Activated naive CD8-positive, alpha-beta T cell treated with anti-CD3 and anti-CD28 coated beads for 36 hours (primary cell): Measurements from ENCODE around the gene SLC35F6. TPM values are rescaled to one million over a fixed set of nuclear protein-coding genes. Genes with fewer than 3 reads are reported as not detected.

Experiments used
- DNase-seq: peaks from one replicate; pipeline ENCODE4 v3.0.0; 2021
- H3K27ac Mint-ChIP-seq: one replicate; pipeline ENCODE4 v1.8.0; 2022; ENCODE audit warnings: mild to moderate bottlenecking, moderate library complexity, mixed read lengths
- H3K27me3 Mint-ChIP-seq: one replicate; pipeline ENCODE4 v1.8.0; 2022; ENCODE audit warnings: mild to moderate bottlenecking, mixed read lengths
- H3K36me3 Mint-ChIP-seq: one replicate; pipeline ENCODE4 v1.8.0; 2021; ENCODE audit warnings: mild to moderate bottlenecking, mixed read lengths
- H3K4me1 Mint-ChIP-seq: one replicate; pipeline ENCODE4 v1.8.0; 2021; ENCODE audit warnings: mixed read lengths
- H3K4me3 Mint-ChIP-seq: one replicate; pipeline ENCODE4 v1.8.0; 2022; ENCODE audit warnings: mild to moderate bottlenecking, moderate library complexity, mixed read lengths
- H3K9me3 Mint-ChIP-seq: one replicate; pipeline ENCODE4 v1.8.0; 2022; ENCODE audit warnings: mixed read lengths
- total RNA-seq, 2 experiments: library from RNA; stranded (reverse); gene quantifications; one replicate each; pipeline ENCODE4 v1.2.3, GENCODE V29; 2021

SLC35F6 gene
- total RNA-seq, result 1 to 10 TPM; 6.3 TPM

- Mint-ChIP-seq H3K36me3 (no peaks in the 10 kb centered on the region), H3K27ac (peak within 1 kb of the TSS; percentile 81), H3K4me3 (peak within 1 kb of the TSS; percentile 93), H3K9me3 (no peaks in the 10 kb centered on the region), H3K27me3 (no peaks in the 10 kb centered on the region), H3K4me1 (peaks cover 29% of the 10 kb centered on the region)
- peak; percentile 90 for DNase-seq
Measured at GRCh38 chr2:26764078-26764887, at the start of gene SLC35F6. TSS of gene SLC35F6 (plus strand) at chr2:26764284. CDS start at chr2:26764350, 66 bp downstream.

- Mint-ChIP-seq H3K27me3 (no peaks in the 10 kb centered on the region), H3K27ac (no peak overlapping the region), H3K4me3 (no peak overlapping the region), H3K9me3 (no peaks in the 10 kb centered on the region), H3K36me3 (no peaks in the 10 kb centered on the region), H3K4me1 (no peaks in the 10 kb centered on the region)
- no peak for DNase-seq
Measured at GRCh38 chr2:26715528-26716270, 48.4 kb upstream of the SLC35F6 start.

GRCh38 chr2:26716340-26716739, 47.7 kb upstream of the SLC35F6 start:
- no peak overlapping the region for H3K4me3 Mint-ChIP-seq
- H3K27me3 Mint-ChIP-seq, result no peaks in the 10 kb centered on the region
- H3K27ac Mint-ChIP-seq, result no peak overlapping the region
- no peaks in the 10 kb centered on the region for H3K4me1 Mint-ChIP-seq
- no peaks in the 10 kb centered on the region for H3K36me3 Mint-ChIP-seq
- no peaks in the 10 kb centered on the region for H3K9me3 Mint-ChIP-seq
- DNase-seq, result no peak

GRCh38 chr2:26716769-26717168, 47.3 kb upstream of the SLC35F6 start:
- no peak for DNase-seq
- no peaks in the 10 kb centered on the region for H3K36me3 Mint-ChIP-seq
- H3K4me1 Mint-ChIP-seq, result no peaks in the 10 kb centered on the region
- H3K27me3 Mint-ChIP-seq, result no peaks in the 10 kb centered on the region
- no peaks in the 10 kb centered on the region for H3K9me3 Mint-ChIP-seq
- no peak overlapping the region for H3K4me3 Mint-ChIP-seq
- H3K27ac Mint-ChIP-seq, result no peak overlapping the region

- Mint-ChIP-seq H3K9me3 (no peaks in the 10 kb centered on the region), H3K27me3 (no peaks in the 10 kb centered on the region), H3K27ac (no peak overlapping the region)
Measured at GRCh38 chr2:26717362-26717761, 46.7 kb upstream of the SLC35F6 start.

GRCh38 chr2:26718949-26719686, 45.0 kb upstream of the SLC35F6 start:
- Mint-ChIP-seq H3K9me3 (no peaks in the 10 kb centered on the region), H3K4me3 (no peak overlapping the region), H3K4me1 (no peaks in the 10 kb centered on the region), H3K36me3 (no peaks in the 10 kb centered on the region), H3K27ac (no peak overlapping the region), H3K27me3 (no peaks in the 10 kb centered on the region)
- no peak for DNase-seq

More at GRCh38 chr2:26717362-26717761, 46.7 kb upstream of the SLC35F6 start:
- no peak for DNase-seq
- Mint-ChIP-seq H3K36me3 (no peaks in the 10 kb centered on the region), H3K4me1 (no peaks in the 10 kb centered on the region), H3K4me3 (no peak overlapping the region)

- no peaks in the 10 kb centered on the region for H3K36me3 Mint-ChIP-seq
- H3K27ac Mint-ChIP-seq, result no peak overlapping the region
- no peak for DNase-seq
- no peaks in the 10 kb centered on the region for H3K4me1 Mint-ChIP-seq
- no peak overlapping the region for H3K4me3 Mint-ChIP-seq
- H3K9me3 Mint-ChIP-seq, result no peaks in the 10 kb centered on the region
- H3K27me3 Mint-ChIP-seq, result no peaks in the 10 kb centered on the region
Measured at GRCh38 chr2:26720322-26721114, 43.6 kb upstream of the SLC35F6 start.

GRCh38 chr2:26721115-26722032, 42.7 kb upstream of the SLC35F6 start:
- Mint-ChIP-seq H3K27ac (no peak overlapping the region), H3K4me3 (no peak overlapping the region), H3K4me1 (no peaks in the 10 kb centered on the region), H3K9me3 (no peaks in the 10 kb centered on the region), H3K36me3 (no peaks in the 10 kb centered on the region), H3K27me3 (no peaks in the 10 kb centered on the region)
- DNase-seq, result no peak

GRCh38 chr2:26722328-26722727, 41.8 kb upstream of the SLC35F6 start:
- Mint-ChIP-seq H3K27ac (no peak overlapping the region), H3K4me1 (no peaks in the 10 kb centered on the region), H3K9me3 (no peaks in the 10 kb centered on the region)

GRCh38 chr2:26722911-26723310, 41.2 kb upstream of the SLC35F6 start:
- H3K27me3 Mint-ChIP-seq, result peaks cover 7% of the 10 kb centered on the region

More at GRCh38 chr2:26722328-26722727, 41.8 kb upstream of the SLC35F6 start:
- DNase-seq, result no peak
- H3K4me3 Mint-ChIP-seq, result no peak overlapping the region
- H3K27me3 Mint-ChIP-seq, result peaks cover 6% of the 10 kb centered on the region
- no peaks in the 10 kb centered on the region for H3K36me3 Mint-ChIP-seq

GRCh38 chr2:26723475-26723874, 40.6 kb upstream of the SLC35F6 start:
- no peaks in the 10 kb centered on the region for H3K9me3 Mint-ChIP-seq
- no peaks in the 10 kb centered on the region for H3K36me3 Mint-ChIP-seq
- H3K27ac Mint-ChIP-seq, result no peak overlapping the region
- H3K4me1 Mint-ChIP-seq, result no peaks in the 10 kb centered on the region
- peaks cover 7% of the 10 kb centered on the region for H3K27me3 Mint-ChIP-seq
- H3K4me3 Mint-ChIP-seq, result no peak overlapping the region
- DNase-seq, result no peak

More at GRCh38 chr2:26722911-26723310, 41.2 kb upstream of the SLC35F6 start:
- H3K4me1 Mint-ChIP-seq, result no peaks in the 10 kb centered on the region
- no peak for DNase-seq
- no peaks in the 10 kb centered on the region for H3K9me3 Mint-ChIP-seq
- no peaks in the 10 kb centered on the region for H3K36me3 Mint-ChIP-seq
- no peak overlapping the region for H3K27ac Mint-ChIP-seq
- H3K4me3 Mint-ChIP-seq, result no peak overlapping the region

- H3K9me3 Mint-ChIP-seq, result no peaks in the 10 kb centered on the region
- H3K4me3 Mint-ChIP-seq, result no peak overlapping the region
- peaks cover 11% of the 10 kb centered on the region for H3K27me3 Mint-ChIP-seq
- no peaks in the 10 kb centered on the region for H3K4me1 Mint-ChIP-seq
- no peak for DNase-seq
- no peak overlapping the region for H3K27ac Mint-ChIP-seq
- no peaks in the 10 kb centered on the region for H3K36me3 Mint-ChIP-seq
Measured at GRCh38 chr2:26723991-26724750, 39.9 kb upstream of the SLC35F6 start.
